ENCODE results near the gene RBFOX2. TPM values are rescaled to one million over a fixed set of nuclear protein-coding genes. Genes with fewer than 3 reads are reported as not detected.

Gene RBFOX2
- total and polyA plus RNA-seq, 2 experiments from 2014 or later: 88.8 to 131 TPM

DNA sequence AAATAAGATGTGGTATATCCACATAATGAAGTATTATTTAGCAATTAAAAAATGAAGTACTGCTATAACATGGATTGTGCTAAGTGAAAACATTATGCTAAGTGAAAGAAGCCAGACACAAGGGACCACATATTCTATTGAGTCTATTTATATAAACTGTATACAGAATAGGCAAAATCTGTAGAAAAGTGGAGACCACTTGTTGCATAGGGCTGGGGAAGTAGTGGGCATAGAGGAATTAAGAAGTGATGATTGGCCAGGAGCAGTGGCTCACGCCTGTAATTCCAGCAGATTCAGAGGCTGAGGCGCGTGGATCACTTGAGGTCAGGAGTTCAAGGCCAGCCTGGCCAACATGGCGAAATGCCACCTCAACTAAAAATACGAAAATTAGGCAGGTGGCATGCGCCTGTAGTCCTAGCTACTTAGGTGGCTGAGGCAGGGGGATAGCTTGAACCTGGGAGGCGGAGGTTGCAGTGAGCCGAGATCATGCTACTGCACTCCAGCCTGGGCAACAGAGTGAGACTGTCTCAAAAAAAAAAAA is 109.6 kb downstream of the RBFOX2 start:
- Histone ChIP-seq H3K27ac (ENCODE audit: low read depth) (no peak overlapping the region), H3K4me3 (no peak overlapping the region), H4K20me1 (replicated peaks; ENCODE audit: insufficient read depth) (peaks cover 4% of the 10 kb centered on the region; the same call in 1 of the 2 replicates), H3K79me2 (replicated peaks; ENCODE audit: insufficient read depth) (peaks cover 65% of the 10 kb centered on the region), H2AFZ (no peak overlapping the region), H3F3A (replicated peaks; ENCODE audit: low read depth) (no peaks in the 10 kb centered on the region), H3K9me2 (ENCODE audit: insufficient read depth) (no peaks in the 10 kb centered on the region), H3K4me1 (ENCODE audit: insufficient read depth) (peaks cover 22% of the 10 kb centered on the region), H3K4me2 (no peak overlapping the region), H3K27me3 (ENCODE audit: insufficient read depth) (no peaks in the 10 kb centered on the region), H3K36me3 (ENCODE audit: insufficient read depth) (no peaks in the 10 kb centered on the region)
- Mint-ChIP-seq H3K27me3 (ENCODE audit: insufficient read depth, low read depth, poor library complexity) (peaks cover 2% of the 10 kb centered on the region), H3K4me3 (no peak overlapping the region), H3K9me3 (no peaks in the 10 kb centered on the region), H3K4me1 (peaks cover 42% of the 10 kb centered on the region), H3K36me3 (ENCODE audit: low read depth) (no peaks in the 10 kb centered on the region), H3K27ac (no peak overlapping the region)
- TF ChIP-seq JUNB (IDR thresholded peaks at IDR 0.05; ENCODE audit: unreplicated experiment) (no peak), CREB1 (CRISPR knock-in tag; IDR thresholded peaks at IDR 0.05; ENCODE audit: low read depth) (no peak), ZNF331 (CRISPR knock-in tag; IDR thresholded peaks at IDR 0.05; ENCODE audit: low read depth) (no peak), NANOG (IDR thresholded peaks at IDR 0.05; ENCODE audit: borderline replicate concordance) (no peak), EZH2phosphoT487 (IDR thresholded peaks at IDR 0.05; ENCODE audit: unreplicated experiment) (no peak), EZH2 (IDR thresholded peaks at IDR 0.05; ENCODE audit: low read depth, unreplicated experiment) (no peak), POLR2AphosphoS5 (IDR thresholded peaks at IDR 0.05; ENCODE audit: low read depth) (no peak), ZNF114 (CRISPR knock-in tag; IDR thresholded peaks at IDR 0.05) (no peak)
- TF ChIP-seq, protein P1, sequence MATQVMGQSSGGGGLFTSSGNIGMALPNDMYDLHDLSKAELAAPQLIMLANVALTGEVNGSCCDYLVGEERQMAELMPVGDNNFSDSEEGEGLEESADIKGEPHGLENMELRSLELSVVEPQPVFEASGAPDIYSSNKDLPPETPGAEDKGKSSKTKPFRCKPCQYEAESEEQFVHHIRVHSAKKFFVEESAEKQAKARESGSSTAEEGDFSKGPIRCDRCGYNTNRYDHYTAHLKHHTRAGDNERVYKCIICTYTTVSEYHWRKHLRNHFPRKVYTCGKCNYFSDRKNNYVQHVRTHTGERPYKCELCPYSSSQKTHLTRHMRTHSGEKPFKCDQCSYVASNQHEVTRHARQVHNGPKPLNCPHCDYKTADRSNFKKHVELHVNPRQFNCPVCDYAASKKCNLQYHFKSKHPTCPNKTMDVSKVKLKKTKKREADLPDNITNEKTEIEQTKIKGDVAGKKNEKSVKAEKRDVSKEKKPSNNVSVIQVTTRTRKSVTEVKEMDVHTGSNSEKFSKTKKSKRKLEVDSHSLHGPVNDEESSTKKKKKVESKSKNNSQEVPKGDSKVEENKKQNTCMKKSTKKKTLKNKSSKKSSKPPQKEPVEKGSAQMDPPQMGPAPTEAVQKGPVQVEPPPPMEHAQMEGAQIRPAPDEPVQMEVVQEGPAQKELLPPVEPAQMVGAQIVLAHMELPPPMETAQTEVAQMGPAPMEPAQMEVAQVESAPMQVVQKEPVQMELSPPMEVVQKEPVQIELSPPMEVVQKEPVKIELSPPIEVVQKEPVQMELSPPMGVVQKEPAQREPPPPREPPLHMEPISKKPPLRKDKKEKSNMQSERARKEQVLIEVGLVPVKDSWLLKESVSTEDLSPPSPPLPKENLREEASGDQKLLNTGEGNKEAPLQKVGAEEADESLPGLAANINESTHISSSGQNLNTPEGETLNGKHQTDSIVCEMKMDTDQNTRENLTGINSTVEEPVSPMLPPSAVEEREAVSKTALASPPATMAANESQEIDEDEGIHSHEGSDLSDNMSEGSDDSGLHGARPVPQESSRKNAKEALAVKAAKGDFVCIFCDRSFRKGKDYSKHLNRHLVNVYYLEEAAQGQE (IDR thresholded peaks at IDR 0.05; ENCODE audit: unreplicated experiment): no peak
- TF ChIP-seq, protein P2, sequence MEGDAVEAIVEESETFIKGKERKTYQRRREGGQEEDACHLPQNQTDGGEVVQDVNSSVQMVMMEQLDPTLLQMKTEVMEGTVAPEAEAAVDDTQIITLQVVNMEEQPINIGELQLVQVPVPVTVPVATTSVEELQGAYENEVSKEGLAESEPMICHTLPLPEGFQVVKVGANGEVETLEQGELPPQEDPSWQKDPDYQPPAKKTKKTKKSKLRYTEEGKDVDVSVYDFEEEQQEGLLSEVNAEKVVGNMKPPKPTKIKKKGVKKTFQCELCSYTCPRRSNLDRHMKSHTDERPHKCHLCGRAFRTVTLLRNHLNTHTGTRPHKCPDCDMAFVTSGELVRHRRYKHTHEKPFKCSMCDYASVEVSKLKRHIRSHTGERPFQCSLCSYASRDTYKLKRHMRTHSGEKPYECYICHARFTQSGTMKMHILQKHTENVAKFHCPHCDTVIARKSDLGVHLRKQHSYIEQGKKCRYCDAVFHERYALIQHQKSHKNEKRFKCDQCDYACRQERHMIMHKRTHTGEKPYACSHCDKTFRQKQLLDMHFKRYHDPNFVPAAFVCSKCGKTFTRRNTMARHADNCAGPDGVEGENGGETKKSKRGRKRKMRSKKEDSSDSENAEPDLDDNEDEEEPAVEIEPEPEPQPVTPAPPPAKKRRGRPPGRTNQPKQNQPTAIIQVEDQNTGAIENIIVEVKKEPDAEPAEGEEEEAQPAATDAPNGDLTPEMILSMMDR (conservative IDR thresholded peaks at IDR 0.05; ENCODE audit: low read depth in 2 of 2): no peak
- TF ChIP-seq, protein P3, sequence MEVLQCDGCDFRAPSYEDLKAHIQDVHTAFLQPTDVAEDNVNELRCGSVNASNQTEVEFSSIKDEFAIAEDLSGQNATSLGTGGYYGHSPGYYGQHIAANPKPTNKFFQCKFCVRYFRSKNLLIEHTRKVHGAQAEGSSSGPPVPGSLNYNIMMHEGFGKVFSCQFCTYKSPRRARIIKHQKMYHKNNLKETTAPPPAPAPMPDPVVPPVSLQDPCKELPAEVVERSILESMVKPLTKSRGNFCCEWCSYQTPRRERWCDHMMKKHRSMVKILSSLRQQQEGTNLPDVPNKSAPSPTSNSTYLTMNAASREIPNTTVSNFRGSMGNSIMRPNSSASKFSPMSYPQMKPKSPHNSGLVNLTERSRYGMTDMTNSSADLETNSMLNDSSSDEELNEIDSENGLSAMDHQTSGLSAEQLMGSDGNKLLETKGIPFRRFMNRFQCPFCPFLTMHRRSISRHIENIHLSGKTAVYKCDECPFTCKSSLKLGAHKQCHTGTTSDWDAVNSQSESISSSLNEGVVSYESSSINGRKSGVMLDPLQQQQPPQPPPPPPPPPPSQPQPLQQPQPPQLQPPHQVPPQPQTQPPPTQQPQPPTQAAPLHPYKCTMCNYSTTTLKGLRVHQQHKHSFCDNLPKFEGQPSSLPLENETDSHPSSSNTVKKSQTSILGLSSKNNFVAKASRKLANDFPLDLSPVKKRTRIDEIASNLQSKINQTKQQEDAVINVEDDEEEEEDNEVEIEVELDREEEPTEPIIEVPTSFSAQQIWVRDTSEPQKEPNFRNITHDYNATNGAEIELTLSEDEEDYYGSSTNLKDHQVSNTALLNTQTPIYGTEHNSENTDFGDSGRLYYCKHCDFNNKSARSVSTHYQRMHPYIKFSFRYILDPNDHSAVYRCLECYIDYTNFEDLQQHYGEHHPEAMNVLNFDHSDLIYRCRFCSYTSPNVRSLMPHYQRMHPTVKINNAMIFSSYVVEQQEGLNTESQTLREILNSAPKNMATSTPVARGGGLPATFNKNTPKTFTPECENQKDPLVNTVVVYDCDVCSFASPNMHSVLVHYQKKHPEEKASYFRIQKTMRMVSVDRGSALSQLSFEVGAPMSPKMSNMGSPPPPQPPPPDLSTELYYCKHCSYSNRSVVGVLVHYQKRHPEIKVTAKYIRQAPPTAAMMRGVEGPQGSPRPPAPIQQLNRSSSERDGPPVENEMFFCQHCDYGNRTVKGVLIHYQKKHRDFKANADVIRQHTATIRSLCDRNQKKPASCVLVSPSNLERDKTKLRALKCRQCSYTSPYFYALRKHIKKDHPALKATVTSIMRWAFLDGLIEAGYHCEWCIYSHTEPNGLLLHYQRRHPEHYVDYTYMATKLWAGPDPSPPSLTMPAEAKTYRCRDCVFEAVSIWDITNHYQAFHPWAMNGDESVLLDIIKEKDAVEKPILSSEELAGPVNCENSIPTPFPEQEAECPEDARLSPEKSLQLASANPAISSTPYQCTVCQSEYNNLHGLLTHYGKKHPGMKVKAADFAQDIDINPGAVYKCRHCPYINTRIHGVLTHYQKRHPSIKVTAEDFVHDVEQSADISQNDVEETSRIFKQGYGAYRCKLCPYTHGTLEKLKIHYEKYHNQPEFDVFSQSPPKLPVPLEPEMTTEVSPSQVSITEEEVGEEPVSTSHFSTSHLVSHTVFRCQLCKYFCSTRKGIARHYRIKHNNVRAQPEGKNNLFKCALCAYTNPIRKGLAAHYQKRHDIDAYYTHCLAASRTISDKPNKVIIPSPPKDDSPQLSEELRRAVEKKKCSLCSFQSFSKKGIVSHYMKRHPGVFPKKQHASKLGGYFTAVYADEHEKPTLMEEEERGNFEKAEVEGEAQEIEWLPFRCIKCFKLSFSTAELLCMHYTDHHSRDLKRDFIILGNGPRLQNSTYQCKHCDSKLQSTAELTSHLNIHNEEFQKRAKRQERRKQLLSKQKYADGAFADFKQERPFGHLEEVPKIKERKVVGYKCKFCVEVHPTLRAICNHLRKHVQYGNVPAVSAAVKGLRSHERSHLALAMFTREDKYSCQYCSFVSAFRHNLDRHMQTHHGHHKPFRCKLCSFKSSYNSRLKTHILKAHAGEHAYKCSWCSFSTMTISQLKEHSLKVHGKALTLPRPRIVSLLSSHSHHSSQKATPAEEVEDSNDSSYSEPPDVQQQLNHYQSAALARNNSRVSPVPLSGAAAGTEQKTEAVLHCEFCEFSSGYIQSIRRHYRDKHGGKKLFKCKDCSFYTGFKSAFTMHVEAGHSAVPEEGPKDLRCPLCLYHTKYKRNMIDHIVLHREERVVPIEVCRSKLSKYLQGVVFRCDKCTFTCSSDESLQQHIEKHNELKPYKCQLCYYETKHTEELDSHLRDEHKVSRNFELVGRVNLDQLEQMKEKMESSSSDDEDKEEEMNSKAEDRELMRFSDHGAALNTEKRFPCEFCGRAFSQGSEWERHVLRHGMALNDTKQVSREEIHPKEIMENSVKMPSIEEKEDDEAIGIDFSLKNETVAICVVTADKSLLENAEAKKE (CRISPR knock-in tag; IDR thresholded peaks at IDR 0.05): no peak
- TF ChIP-seq, protein P4, sequence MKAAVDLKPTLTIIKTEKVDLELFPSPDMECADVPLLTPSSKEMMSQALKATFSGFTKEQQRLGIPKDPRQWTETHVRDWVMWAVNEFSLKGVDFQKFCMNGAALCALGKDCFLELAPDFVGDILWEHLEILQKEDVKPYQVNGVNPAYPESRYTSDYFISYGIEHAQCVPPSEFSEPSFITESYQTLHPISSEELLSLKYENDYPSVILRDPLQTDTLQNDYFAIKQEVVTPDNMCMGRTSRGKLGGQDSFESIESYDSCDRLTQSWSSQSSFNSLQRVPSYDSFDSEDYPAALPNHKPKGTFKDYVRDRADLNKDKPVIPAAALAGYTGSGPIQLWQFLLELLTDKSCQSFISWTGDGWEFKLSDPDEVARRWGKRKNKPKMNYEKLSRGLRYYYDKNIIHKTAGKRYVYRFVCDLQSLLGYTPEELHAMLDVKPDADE (IDR thresholded peaks at IDR 0.05): no peak
- DNase-seq (ENCODE audit: low spot score) (no peak), ATAC-seq (no peak)

All from GM23338 (cell line).